Testis (tissue), 3 donors: Measurements from ENCODE around the gene RBM45. TPM values are rescaled to one million over a fixed set of nuclear protein-coding genes. Genes with fewer than 3 reads are reported as not detected.

Experiments
- DNase-seq: peaks from one replicate; pipeline ENCODE4 v3.0.0-alpha.2; 2019
- H3K27ac ChIP-seq, 2 donors: fragments of 200-600 bp; sonication (generic); one replicate each; pipeline ENCODE4 v1.5.1; 2019
- H3K27me3 ChIP-seq: fragments of 200-600 bp; sonication (generic); one replicate; pipeline ENCODE4 v1.5.1; 2019
- H3K36me3 ChIP-seq: fragments of 200-600 bp; sonication (generic); one replicate; pipeline ENCODE4 v1.5.1; 2017; ENCODE audit warnings: low read depth; ENCODE audit errors: missing control alignments
- H3K4me1 ChIP-seq: fragments of 200-600 bp; sonication (generic); one replicate; pipeline ENCODE4 v1.5.1; 2019
- H3K4me3 ChIP-seq, 2 donors: fragments of 200-600 bp; sonication (generic); one replicate each; pipeline ENCODE4 v1.5.1; 2017 to 2019
- H3K9me3 ChIP-seq: fragments of 200-600 bp; sonication (generic); one replicate; pipeline ENCODE4 v1.5.1; 2017
- POLR2A ChIP-seq: fragments of 450-650 bp; IDR thresholded peaks from one replicate; pipeline ENCODE4 v1.6.1; 2017; ENCODE audit warnings: antibody characterized with exemption, mild to moderate bottlenecking, moderate library complexity
- WGBS, 2 donors: methylation state at CpG; one replicate each; pipeline ENCODE4 v1.1.5; 2018; 5-methylcytosine and 5-hydroxymethylcytosine counted together
- intact Hi-C: fragments of 100-400 bp; cut with DNase I; formaldehyde crosslinking; loops from one replicate; pipeline ENCODE4 v1.15.1; 2023; ENCODE audit warnings: low total_unique reads
- polyA plus RNA-seq: library from polyadenylated mRNA; stranded (reverse); fragments of 350-450 nt; fragmentation: Illumina TruSeq; extraction: RNeasy Lipid Tissue Mini Kit (QIAGEN cat#74804); gene quantifications from one replicate; pipeline ENCODE4 v1.2.3, GENCODE V29; 2014; ENCODE audit warnings: low read depth, low replicate concordance; ENCODE audit not compliant: insufficient read depth
- total RNA-seq, 2 donors: library from RNA; depleted of rRNA; stranded (reverse); fragments of >200 nt; gene quantifications; one replicate each; pipeline ENCODE4 v1.2.3, GENCODE V29; 2016
- TF ChIP-seq, protein P1 (sequence below), 3 experiments: fragments of 450-650 bp in 2 of 3; fragments of 200-600 bp in 1 of 3; sonication (generic) in 1 of 3; IDR thresholded peaks; one replicate each; pipeline ENCODE4 v1.5.1; 2016 to 2019; ENCODE audit warnings: antibody characterized with exemption in 3 of 3, mild to moderate bottlenecking in 2 of 3, moderate library complexity in 1 of 3

RBM45 gene
- total and polyA plus RNA-seq, 3 donors from 2014 or later, result 11.2 to 26.8 (median 18.6) TPM

DNA sequence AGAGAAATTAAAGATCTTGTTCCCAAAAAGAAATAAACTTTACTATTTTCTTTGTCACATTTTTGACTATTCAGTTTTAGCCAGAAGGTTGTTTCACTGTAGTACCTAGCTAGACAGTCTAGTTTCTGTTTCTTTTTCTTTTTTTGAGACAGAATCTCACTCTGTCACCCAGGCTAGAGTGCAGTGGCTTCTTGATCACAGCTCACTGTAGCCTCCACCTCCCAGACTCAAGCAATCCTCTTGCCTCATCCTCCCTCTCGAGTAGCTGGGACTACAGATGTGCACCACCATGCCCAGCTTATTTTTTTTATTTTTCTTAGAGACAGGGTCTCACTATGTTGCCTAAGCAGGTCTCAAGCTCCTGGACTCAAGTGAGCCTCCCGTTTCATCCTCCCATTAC is 2.2 kb downstream of the RBM45 start:
- Histone ChIP-seq H3K4me1 (peaks cover 9% of the 10 kb centered on the region), H3K27me3 (no peaks in the 10 kb centered on the region), H3K4me3 (no peak overlapping the region), H3K36me3 (no peaks in the 10 kb centered on the region), H3K9me3 (no peaks in the 10 kb centered on the region), H3K27ac (no peak overlapping the region)
- TF ChIP-seq, protein P1, sequence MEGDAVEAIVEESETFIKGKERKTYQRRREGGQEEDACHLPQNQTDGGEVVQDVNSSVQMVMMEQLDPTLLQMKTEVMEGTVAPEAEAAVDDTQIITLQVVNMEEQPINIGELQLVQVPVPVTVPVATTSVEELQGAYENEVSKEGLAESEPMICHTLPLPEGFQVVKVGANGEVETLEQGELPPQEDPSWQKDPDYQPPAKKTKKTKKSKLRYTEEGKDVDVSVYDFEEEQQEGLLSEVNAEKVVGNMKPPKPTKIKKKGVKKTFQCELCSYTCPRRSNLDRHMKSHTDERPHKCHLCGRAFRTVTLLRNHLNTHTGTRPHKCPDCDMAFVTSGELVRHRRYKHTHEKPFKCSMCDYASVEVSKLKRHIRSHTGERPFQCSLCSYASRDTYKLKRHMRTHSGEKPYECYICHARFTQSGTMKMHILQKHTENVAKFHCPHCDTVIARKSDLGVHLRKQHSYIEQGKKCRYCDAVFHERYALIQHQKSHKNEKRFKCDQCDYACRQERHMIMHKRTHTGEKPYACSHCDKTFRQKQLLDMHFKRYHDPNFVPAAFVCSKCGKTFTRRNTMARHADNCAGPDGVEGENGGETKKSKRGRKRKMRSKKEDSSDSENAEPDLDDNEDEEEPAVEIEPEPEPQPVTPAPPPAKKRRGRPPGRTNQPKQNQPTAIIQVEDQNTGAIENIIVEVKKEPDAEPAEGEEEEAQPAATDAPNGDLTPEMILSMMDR (IDR thresholded peaks at IDR 0.05), result no peak
- TF ChIP-seq POLR2A, result no peak
- intact Hi-C loops, result no loop called here
- 68 to 84% methylated on average over 2 of the region's 2 CpGs for WGBS, 2 donors
- DNase-seq, result no peak

DNA sequence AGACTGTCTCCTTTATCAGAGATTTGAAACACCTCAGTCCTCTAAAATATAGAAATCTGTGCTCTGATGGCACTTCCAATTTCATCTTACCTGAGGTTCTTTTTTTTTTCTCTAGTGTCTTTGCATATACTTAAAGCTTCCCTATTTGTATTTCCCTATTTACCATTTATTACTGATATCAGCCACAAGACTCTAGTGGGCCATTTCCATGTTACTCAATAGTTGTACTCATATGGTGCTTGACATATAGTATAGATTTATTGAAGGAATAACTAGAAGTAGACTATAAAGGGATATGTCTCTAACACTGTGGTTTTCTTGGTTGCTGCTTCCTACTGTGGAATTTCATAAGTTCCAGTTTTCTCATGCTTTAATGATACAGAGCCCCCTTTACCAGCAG is 3.0 kb downstream of the RBM45 start:
- TF ChIP-seq, protein P1 (IDR thresholded peaks at IDR 0.05), result no peak
- no peak for TF ChIP-seq POLR2A
- no peaks in the 10 kb centered on the region for H3K9me3 ChIP-seq
- H3K4me1 ChIP-seq, result peaks cover 9% of the 10 kb centered on the region
- no peaks in the 10 kb centered on the region for H3K36me3 ChIP-seq
- H3K27me3 ChIP-seq, result no peaks in the 10 kb centered on the region
- DNase-seq, result no peak
- intact Hi-C loops, result no loop called here
- no peak overlapping the region for H3K27ac ChIP-seq
- no peak overlapping the region for H3K4me3 ChIP-seq

DNA sequence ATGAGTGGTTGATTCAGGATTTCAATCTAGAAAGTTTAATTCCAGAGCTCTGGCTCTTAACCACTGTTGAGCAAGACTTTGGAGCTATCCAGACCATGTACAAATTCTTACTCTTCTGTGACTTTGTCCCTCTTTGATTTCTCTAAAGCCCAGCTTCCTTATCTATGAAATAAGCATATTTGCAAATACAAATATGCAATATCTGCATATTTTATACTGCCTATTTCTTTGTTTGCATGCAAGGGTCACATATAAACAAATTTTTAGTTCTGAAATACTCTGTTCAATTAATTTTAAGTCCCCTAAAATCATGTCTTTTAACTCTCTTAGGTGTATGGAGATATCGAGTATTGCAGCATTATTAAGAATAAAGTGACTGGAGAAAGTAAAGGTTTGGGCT is 5.5 kb downstream of the RBM45 start:
- intact Hi-C loops, result no loop called here
- 93 to 96% methylated on average over 1 of the region's 1 CpG for WGBS, 2 donors
- no peaks in the 10 kb centered on the region for H3K36me3 ChIP-seq
- H3K27me3 ChIP-seq, result no peaks in the 10 kb centered on the region
- no peak for DNase-seq
- no peak overlapping the region for H3K27ac ChIP-seq
- peaks cover 9% of the 10 kb centered on the region for H3K4me1 ChIP-seq
- H3K9me3 ChIP-seq, result no peaks in the 10 kb centered on the region
- TF ChIP-seq POLR2A, result no peak
- TF ChIP-seq, protein P1 (IDR thresholded peaks at IDR 0.05), result no peak
- no peak overlapping the region for H3K4me3 ChIP-seq

GRCh38 chr2:178119179-178119922 is 7.1 kb downstream of the RBM45 start:
- no peak for DNase-seq
- Histone ChIP-seq H3K9me3 (no peaks in the 10 kb centered on the region), H3K27ac (no peak overlapping the region), H3K4me1 (peaks cover under 1% of the 10 kb centered on the region), H3K27me3 (no peaks in the 10 kb centered on the region), H3K36me3 (no peaks in the 10 kb centered on the region), H3K4me3 (no peak overlapping the region)
- no peak for TF ChIP-seq POLR2A
- TF ChIP-seq, protein P1 (IDR thresholded peaks at IDR 0.05), result no peak
- 69 to 86% methylated on average over 3 of the region's 3 CpGs for WGBS, 2 donors
- intact Hi-C loops, result no loop called here

DNA sequence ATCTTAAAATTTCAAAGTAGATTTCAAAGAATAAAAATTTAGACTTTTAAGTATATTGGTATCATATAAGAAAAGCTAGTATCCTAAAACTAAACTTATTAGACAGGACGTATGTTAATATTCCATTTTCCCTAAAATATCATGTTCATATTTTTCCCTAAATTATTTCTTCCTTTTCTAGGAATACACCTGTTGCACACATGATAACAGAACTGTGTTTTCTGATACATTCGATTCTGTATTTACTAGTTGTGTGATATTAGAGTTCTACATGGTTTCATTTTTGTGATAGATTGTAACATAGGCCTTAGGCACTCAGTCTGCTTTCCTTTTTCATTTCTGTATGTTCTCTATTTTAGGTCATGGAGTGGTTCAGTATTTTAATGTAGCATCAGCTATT is 10.9 kb downstream of the RBM45 start:
- Histone ChIP-seq H3K9me3 (no peaks in the 10 kb centered on the region), H3K27me3 (no peaks in the 10 kb centered on the region), H3K4me1 (no peaks in the 10 kb centered on the region), H3K4me3 (no peak overlapping the region), H3K27ac (no peak overlapping the region), H3K36me3 (no peaks in the 10 kb centered on the region)
- WGBS, 2 donors, result 87 to 90% methylated on average over 2 of the region's 2 CpGs
- DNase-seq, result no peak
- TF ChIP-seq, protein P1 (IDR thresholded peaks at IDR 0.05), result no peak
- TF ChIP-seq POLR2A, result no peak
- intact Hi-C loops, result no loop called here
